Measurements from ENCODE around the gene AK2.
"Not testable (repeated sequence)": the region's sequence is repeated elsewhere in the genome, so short reads cannot be mapped to it uniquely, and the experiment has no call there.

AK2 gene

DNA sequence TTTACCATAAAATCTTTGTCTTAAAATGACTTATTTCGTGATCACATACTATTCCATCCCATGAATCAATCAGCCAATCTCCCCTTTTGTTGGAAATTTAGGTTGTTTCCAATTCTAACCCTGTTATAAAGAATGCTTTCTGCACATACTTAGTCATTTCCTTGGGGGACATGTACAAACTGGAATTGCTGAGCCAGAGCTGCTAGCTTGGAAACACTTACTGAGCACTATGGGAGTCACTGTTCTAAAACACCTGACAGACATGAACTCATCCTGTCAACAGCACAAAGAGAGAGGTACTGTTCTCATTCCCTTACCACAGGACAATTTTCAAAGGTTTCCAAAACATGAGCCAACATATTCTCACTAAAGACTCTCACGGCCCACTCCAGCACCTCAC, 32.1 kb downstream of the AK2 start:
- H3K4me1 Mint-ChIP-seq (ENCODE audit: low read depth): peaks cover 27% of the 10 kb centered on the region
- no peaks in the 10 kb centered on the region for H3K27me3 Mint-ChIP-seq
- H3K27ac Mint-ChIP-seq: peak overlapping the region; percentile 47
- H3K4me3 Mint-ChIP-seq: no peak overlapping the region
- no peaks in the 10 kb centered on the region for H3K9me3 Mint-ChIP-seq
- H3K36me3 Mint-ChIP-seq (ENCODE audit: low read depth): peaks cover 58% of the 10 kb centered on the region

DNA sequence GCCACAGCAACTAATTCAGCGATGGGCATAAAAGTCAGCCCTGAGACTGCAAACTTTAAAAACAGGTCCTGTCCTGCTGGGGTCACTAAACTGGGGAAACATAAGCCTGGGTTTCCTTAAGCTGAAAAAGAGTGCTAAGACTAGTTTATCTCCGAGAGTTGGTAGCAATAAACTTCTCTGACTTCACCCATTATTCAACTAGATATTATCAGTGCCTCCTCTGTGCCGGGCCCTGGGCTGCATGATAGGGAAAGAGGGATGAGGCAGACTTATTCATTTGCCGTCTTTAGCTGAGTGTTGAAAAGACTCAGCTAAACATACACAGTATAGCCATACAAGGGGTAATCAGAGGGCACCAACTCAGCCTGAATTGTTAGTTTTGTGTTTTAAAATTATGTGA, 33.0 kb downstream of the AK2 start:
- H3K4me3 Mint-ChIP-seq: no peak overlapping the region
- peaks cover 48% of the 10 kb centered on the region for H3K36me3 Mint-ChIP-seq (ENCODE audit: low read depth)
- H3K4me1 Mint-ChIP-seq (ENCODE audit: low read depth): peaks cover 27% of the 10 kb centered on the region
- H3K27me3 Mint-ChIP-seq: no peaks in the 10 kb centered on the region
- H3K9me3 Mint-ChIP-seq: no peaks in the 10 kb centered on the region
- H3K27ac Mint-ChIP-seq: no peak overlapping the region

DNA sequence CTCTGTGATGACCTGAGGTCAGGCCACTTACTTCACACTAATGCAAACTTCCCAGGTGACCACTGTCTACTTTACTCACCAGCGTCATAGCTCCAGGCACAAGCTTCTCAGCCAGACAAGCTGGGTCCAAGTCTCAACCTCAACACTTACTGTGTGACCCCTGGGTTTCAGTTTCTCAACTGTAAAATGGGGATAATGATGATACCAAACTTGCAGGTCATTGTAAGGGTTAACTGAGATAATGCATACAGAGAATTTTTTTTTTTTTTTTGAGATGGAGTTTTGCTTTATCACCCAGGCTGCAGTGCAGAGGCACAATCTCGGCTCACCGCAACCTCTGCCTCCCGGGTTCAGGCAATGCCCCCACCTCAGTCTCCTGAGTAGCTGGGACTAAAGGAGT, 34.7 kb downstream of the AK2 start:
- H3K36me3 Mint-ChIP-seq (ENCODE audit: low read depth): peaks cover 32% of the 10 kb centered on the region
- H3K27ac Mint-ChIP-seq: no peak overlapping the region
- H3K27me3 Mint-ChIP-seq: no peaks in the 10 kb centered on the region
- H3K4me1 Mint-ChIP-seq (ENCODE audit: low read depth): peaks cover 34% of the 10 kb centered on the region
- H3K9me3 Mint-ChIP-seq: no peaks in the 10 kb centered on the region
- H3K4me3 Mint-ChIP-seq: no peak overlapping the region

DNA sequence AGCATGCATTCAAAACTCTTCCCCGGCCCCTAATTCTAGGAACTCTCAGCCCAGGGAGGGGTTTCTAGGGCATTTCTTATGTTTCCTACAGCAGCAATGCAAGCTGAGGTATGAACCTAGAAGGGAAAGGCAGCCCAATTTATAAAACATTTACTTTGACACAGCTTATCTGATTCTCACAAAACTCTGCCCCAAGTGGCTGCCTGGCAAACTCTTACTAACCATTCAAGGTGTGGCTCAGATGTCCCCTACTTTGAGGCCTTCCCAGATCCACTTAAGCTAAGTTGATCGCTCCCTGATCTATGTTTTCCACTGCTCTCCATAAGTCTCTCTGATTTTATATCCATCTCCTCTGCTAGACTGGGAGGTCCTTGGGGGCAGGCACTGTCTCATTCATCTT, 35.4 kb downstream of the AK2 start:
- Mint-ChIP-seq H3K36me3 (ENCODE audit: low read depth) (peaks cover 24% of the 10 kb centered on the region), H3K4me1 (ENCODE audit: low read depth) (peaks cover 31% of the 10 kb centered on the region), H3K4me3 (no peak overlapping the region), H3K9me3 (no peaks in the 10 kb centered on the region), H3K27ac (peak overlapping the region; percentile 50), H3K27me3 (no peaks in the 10 kb centered on the region)

DNA sequence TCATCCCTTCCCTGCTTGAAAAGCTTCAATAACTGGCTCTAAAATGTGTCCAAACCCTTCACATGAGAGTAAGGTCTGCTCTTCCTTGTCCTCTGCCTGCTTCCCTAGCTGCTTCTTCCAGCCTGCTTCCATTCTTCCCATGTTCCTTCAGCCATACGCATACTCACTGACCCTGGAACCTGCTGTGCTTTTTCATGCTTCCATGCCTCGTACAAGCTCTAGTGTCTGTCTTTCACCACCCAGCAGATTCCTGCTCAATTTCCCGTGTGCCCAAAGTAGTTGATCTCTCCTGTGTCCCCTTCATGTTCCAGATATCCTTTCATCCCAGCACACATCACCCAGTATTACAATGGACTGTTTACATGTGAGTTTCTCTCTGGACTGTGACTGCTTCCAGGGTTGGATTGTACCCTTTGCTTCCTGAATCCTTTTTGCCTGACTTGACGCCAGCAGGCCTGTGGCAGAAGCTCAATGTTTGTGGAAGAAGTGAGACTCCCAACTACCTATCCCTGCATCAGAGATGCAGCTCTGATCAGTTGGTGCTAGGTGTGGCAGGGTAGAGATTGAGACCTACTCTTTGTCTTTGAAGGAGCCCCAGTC, 36.2 kb downstream of the AK2 start:
- peaks cover 24% of the 10 kb centered on the region for H3K4me1 Mint-ChIP-seq (ENCODE audit: low read depth)
- peaks cover 18% of the 10 kb centered on the region for H3K36me3 Mint-ChIP-seq (ENCODE audit: low read depth)
- H3K4me3 Mint-ChIP-seq: no peak overlapping the region
- no peaks in the 10 kb centered on the region for H3K9me3 Mint-ChIP-seq
- H3K27me3 Mint-ChIP-seq: no peaks in the 10 kb centered on the region
- no peak overlapping the region for H3K27ac Mint-ChIP-seq

DNA sequence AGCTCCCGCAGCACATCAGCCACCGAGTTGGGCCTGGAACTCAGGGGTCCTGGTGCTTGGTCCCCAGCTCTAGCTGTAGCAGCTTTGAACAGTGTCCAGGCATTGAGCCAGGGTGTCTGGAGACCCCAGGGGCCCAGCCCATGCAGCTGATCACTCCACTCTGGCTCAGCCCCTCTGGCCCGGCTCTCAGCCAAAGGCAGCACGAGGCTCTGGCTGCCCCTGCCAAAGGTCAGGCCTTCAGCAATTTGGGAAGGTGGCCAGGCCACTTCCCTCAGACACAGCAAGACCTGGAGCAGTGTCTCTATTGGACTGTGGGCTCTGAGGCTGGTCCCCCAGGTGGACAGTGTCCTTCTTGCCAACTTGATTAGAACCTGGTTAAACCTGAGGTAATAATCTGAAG, 37.7 kb downstream of the AK2 start:
- H3K27ac Mint-ChIP-seq: no peak overlapping the region
- peaks cover 12% of the 10 kb centered on the region for H3K4me1 Mint-ChIP-seq (ENCODE audit: low read depth)
- H3K9me3 Mint-ChIP-seq: no peaks in the 10 kb centered on the region
- H3K27me3 Mint-ChIP-seq: no peaks in the 10 kb centered on the region
- H3K4me3 Mint-ChIP-seq: no peak overlapping the region
- H3K36me3 Mint-ChIP-seq (ENCODE audit: low read depth): peaks cover 11% of the 10 kb centered on the region

DNA sequence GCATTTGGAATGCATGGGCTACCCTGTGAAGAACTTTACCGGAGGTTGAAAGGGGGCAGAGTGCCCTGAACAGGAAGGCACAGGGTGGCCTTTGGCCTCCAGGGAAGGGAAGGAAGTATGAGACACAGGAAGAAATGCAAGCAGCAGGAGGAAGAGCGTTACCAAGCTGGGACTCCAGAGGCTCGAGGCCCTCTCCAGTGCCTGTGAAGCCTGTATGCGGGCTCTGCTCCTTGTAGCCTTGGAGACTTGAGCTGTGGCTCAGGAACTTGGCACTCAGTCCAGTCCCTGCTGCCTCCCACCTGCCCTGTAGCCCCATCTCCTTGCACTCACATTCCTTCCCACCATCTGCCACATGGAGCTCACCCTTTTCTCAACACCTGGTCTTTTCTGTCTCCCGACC, 38.6 kb downstream of the AK2 start:
- Mint-ChIP-seq H3K27me3 (no peaks in the 10 kb centered on the region), H3K4me1 (ENCODE audit: low read depth) (peaks cover 19% of the 10 kb centered on the region), H3K9me3 (no peaks in the 10 kb centered on the region), H3K27ac (peak overlapping the region; percentile 10), H3K36me3 (ENCODE audit: low read depth) (peaks cover 11% of the 10 kb centered on the region), H3K4me3 (no peak overlapping the region)

DNA sequence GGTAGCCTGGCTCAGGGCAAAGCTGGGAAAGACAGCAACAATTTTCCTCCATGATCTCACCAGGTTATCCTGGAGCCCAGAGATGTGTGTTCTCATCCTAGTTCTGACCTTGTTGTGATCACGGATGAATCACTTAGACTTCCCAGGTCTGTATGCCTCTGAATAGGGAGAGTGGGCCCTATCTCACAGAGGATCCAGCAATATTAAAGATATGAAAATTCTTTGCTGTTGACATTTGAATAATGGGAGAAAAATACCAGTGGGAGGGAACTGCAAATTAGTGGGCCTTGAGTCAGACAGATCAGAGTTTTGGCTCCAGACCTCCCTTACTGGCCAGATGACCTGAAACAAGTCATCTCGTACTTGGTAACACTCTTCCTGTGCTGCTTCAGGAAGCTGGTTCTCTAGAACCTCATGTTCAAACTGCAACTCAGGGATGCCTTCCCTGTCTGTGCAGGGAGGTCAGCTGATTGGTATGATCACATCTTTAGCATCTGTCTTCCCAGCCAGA, 39.2 kb downstream of the AK2 start:
- H3K27me3 Mint-ChIP-seq: no peaks in the 10 kb centered on the region
- no peaks in the 10 kb centered on the region for H3K9me3 Mint-ChIP-seq
- no peak overlapping the region for H3K4me3 Mint-ChIP-seq
- H3K36me3 Mint-ChIP-seq (ENCODE audit: low read depth): peaks cover 5% of the 10 kb centered on the region
- H3K4me1 Mint-ChIP-seq (ENCODE audit: low read depth): peaks cover 25% of the 10 kb centered on the region
- peak overlapping the region; percentile 23 for H3K27ac Mint-ChIP-seq

DNA sequence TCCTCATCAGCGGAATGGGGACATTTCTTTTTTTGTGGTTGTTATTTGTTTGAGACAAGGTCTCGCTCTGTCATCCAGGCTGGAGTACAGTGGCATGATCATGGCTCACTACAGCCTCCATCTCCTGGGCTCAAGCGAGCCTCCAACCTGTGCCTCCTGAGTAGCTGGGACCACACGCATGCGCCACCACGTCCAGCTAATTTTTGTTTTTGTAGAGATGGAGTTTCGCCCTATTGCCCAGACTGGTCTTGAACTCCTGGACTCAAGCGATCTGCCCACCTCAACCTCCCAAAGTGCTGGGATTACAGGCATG, 43.4 kb downstream of the AK2 start:
- peaks cover 60% of the 10 kb centered on the region for H3K4me1 Mint-ChIP-seq (ENCODE audit: low read depth)

DNA sequence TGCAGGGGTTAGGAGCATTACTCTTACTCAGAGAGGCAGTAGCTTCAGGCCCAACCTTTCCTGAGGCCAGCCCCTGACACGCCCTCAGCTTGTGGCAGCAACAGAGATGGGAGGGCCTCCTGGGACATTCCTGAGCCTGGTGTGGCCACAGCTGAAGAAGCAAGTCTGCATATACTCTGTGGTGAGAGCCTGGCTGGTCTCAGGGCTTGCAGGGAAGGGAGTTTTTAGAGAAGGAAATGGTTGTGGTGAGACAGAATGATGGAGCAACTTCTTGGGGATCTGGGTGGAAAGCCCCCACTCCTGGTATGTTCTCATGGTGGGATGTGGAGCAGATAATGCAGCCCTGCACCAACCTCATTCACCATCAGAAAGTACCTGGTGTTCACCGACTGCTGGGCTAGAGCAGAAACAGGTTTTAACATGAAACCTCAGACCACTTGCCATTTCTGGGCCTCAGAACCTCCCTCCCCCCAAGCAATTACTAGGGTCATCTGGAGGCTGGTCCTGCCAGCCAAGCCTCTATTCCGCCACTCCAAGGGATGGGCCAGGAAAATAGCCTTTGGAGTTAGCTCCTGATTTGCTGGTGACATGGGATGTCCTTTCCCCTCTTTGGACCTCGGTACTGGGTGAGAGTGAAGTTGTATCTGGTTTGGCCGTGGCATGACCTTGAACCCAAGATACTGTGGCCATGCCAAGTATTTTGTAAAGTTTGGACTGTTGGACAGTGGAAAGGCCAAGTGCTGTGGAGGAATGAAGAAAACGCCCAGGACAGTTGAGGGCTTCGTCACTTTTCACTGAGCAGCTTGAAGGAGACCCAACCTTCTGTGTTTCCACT, 44.0 kb downstream of the AK2 start:
- Mint-ChIP-seq H3K27ac (peak overlapping the region; percentile 89), H3K9me3 (no peaks in the 10 kb centered on the region), H3K27me3 (no peaks in the 10 kb centered on the region), H3K36me3 (ENCODE audit: low read depth) (no peaks in the 10 kb centered on the region), H3K4me3 (peak overlapping the region; percentile 51), H3K4me1 (ENCODE audit: low read depth) (peaks cover 54% of the 10 kb centered on the region)

More for the DNA sequence above, 43.4 kb downstream of the AK2 start:
- H3K9me3 Mint-ChIP-seq; H3K4me3 Mint-ChIP-seq; H3K27me3 Mint-ChIP-seq; H3K36me3 Mint-ChIP-seq (ENCODE audit: low read depth): not testable (repeated sequence)
- peak overlapping the region; percentile 89 for H3K27ac Mint-ChIP-seq

DNA sequence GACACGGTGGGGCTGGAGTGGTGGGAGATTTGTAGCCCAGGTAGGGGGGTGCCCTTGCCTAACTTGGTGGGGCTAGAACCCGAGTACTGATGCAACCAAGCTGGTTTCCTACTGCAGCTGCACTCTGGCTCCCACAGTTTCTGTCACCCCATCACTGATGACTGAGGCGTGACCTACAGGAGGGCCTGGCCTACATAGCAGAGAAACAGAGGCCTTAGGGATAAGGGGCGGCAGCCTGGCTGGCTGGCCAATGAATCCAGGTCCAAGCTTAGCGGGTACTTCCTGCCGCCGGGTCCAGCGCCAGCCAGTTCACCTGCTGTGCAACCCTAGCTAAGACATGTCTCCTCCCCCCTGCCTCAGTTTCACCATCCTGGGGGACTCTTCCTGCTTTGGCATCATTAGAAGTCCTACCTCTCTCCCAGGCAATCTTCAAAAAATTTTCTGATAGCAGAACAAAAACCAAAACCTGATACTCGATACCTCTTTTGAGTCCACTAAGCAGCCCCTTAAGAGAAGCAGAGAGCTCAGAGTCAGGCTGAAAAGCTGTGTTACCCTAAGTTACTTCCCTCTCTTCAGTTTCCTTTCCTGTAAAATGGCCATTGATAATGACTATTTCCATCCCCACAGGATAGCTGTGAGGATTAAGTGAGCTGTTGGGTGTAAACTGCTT, 44.7 kb downstream of the AK2 start:
- Mint-ChIP-seq H3K9me3 (no peaks in the 10 kb centered on the region), H3K27ac (peak overlapping the region; percentile 89), H3K36me3 (ENCODE audit: low read depth) (no peaks in the 10 kb centered on the region), H3K4me1 (ENCODE audit: low read depth) (peaks cover 51% of the 10 kb centered on the region), H3K27me3 (no peaks in the 10 kb centered on the region), H3K4me3 (peak overlapping the region; percentile 51)

DNA sequence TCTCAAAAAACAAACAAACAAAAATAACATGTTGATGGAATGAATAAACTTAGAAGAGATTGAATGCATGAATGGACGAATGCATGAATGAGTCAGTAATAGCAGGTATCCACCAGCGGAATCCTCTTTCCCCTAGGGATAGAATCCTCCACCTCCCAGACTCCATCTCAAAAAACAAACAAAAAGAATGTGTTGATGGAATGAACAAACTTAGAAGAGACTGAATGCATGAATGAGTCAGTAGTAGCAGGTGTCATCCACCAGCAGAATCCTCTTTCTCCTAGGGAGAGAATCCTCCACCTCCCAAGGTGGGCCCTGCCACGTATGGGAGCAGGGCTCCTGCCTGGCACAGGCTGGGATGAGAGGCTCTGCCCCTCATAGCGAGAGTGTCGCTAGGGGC, 45.3 kb downstream of the AK2 start:
- H3K4me3 Mint-ChIP-seq: peak overlapping the region; percentile 2
- no peaks in the 10 kb centered on the region for H3K36me3 Mint-ChIP-seq (ENCODE audit: low read depth)
- no peak overlapping the region for H3K27ac Mint-ChIP-seq
- no peaks in the 10 kb centered on the region for H3K9me3 Mint-ChIP-seq
- H3K27me3 Mint-ChIP-seq: no peaks in the 10 kb centered on the region
- peaks cover 51% of the 10 kb centered on the region for H3K4me1 Mint-ChIP-seq (ENCODE audit: low read depth)

DNA sequence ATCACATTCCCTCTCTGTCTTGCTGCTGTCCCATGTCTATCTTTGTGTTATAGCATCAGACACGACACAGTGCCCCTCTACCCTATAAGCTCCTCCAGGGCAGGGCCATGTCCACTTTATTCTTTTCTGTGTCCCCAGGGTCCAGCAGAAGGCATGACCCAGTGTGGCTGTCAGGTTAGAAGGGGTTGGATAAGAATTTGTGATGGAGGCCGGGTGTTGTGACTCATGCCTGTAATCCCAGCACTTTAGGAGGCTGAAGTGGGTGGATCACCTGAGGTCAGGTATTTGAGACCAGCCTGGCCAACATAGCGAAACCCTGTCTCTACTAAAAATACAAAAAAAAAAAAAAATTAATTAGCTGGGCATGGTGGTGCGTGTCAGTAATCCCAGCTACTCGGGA, 45.8 kb downstream of the AK2 start:
- peak overlapping the region; percentile 2 for H3K4me3 Mint-ChIP-seq
- no peaks in the 10 kb centered on the region for H3K36me3 Mint-ChIP-seq (ENCODE audit: low read depth)
- peaks cover 55% of the 10 kb centered on the region for H3K4me1 Mint-ChIP-seq (ENCODE audit: low read depth)
- no peaks in the 10 kb centered on the region for H3K27me3 Mint-ChIP-seq
- H3K27ac Mint-ChIP-seq: peak overlapping the region; percentile 45
- H3K9me3 Mint-ChIP-seq: no peaks in the 10 kb centered on the region

DNA sequence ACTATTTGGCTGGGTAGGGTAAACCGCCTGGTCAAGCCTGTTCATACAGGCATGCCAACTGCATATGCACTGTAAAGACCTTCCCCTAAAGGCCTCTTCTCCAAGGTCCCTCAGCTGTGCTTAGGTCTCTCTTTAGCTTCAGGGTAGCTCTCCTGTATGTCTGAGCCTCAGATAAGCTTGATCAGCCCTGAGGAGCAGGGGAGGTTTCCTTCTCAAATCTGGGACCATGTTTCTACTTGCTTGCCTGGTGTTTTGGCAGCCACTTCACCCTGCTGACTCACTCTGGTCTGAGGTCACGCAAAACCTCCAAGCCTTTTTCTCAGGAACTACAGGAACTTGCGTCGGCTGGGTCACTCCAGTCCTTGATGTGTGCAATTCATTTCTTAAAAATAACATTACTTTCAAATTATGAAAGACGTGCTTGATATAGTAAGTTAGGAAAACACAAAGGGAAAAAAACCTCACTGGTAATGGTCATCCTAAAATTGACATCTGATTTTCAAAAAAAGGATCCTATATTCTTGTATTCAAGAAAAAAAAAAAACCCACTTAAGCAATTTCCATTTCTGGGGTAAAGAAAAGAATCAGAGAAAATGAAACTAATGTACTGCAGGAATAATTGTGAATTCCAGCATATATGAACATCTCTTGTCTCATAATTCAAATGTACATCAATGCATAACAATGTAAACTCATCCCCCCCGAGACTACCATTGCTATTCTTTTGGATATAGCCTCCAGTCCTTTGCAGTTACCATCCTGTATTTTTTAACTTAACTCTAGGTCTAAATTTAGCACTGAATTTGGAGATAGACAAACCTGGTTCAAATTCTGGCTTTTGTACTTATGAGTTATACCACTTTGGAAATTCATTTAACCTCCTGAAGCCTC, 47.3 kb downstream of the AK2 start:
- Mint-ChIP-seq H3K9me3 (no peaks in the 10 kb centered on the region), H3K36me3 (ENCODE audit: low read depth) (no peaks in the 10 kb centered on the region), H3K27me3 (no peaks in the 10 kb centered on the region), H3K4me1 (ENCODE audit: low read depth) (peaks cover 69% of the 10 kb centered on the region), H3K4me3 (peak overlapping the region; percentile 49), H3K27ac (peak overlapping the region; percentile 88)
